ENCODE data around the gene CDK5. TPM values are rescaled to one million over a fixed set of nuclear protein-coding genes. Genes with fewer than 3 reads are reported as not detected.
"Not testable (repeated sequence)": the region's sequence is repeated elsewhere in the genome, so short reads cannot be mapped to it uniquely, and the experiment has no call there.

The CDK5 gene
- total and polyA plus RNA-seq, 9 of the 15 experiments (the other 6 are each of a cell fraction or from before 2014, with no cell fraction given), result 3.2 to 38.0 (median 27.5) TPM

GRCh38 chr7:151026771-151027727 lies 30.6 kb downstream of the CDK5 start (continued):
- TF ChIP-seq ZBTB11 (CRISPR knock-in tag; IDR thresholded peaks at IDR 0.05) (peak in 1 of 3 experiments; percentile 81; a peak in 2 of 6 replicates), CREB1 (IDR thresholded peaks at IDR 0.05) (peak; percentile 22; the same call in 1 of the 2 replicates), KLF13 (tag; IDR thresholded peaks at IDR 0.05; ENCODE audit: borderline replicate concordance, low read depth) (peak; percentile 68; the same call in 1 of the 2 replicates), ZNF699 (CRISPR knock-in tag; IDR thresholded peaks at IDR 0.05; ENCODE audit: insufficient replicate concordance) (peak; percentile 83), NUFIP1 (IDR thresholded peaks at IDR 0.05; ENCODE audit: partially characterized antibody) (peak; percentile 51), TRIM24 (IDR thresholded peaks at IDR 0.05) (peak; percentile 16 to 40; a peak in 2 of 4 replicates), TOE1 (IDR thresholded peaks at IDR 0.05; ENCODE audit: borderline replicate concordance) (peak; percentile 68; the same call in 1 of the 2 replicates), ZBTB33 (CRISPR knock-in tag; IDR thresholded peaks at IDR 0.05) (0 out of 2 replicates have a peak, but pooled peaks have one; percentile 33), CTCF (IDR thresholded peaks at IDR 0.05 in 2 of 3, conservative IDR thresholded peaks at IDR 0.05 in 1 of 3; ENCODE audit: insufficient read depth in 2 of 3, low read depth in 1 of 3, low read length in 3 of 3) (peak in 1 of 3 experiments; percentile 13; a peak in 1 of 6 replicates), ZNF79 (CRISPR knock-in tag; IDR thresholded peaks at IDR 0.05; ENCODE audit: low read depth) (peak; percentile 91), STAT5A (IDR thresholded peaks at IDR 0.05; ENCODE audit: borderline replicate concordance, low read length) (0 out of 2 replicates have a peak, but pooled peaks have one; percentile 16), HDAC2 (IDR thresholded peaks at IDR 0.05) (0 out of 2 replicates have a peak, but pooled peaks have one; percentile 87), MNT (conservative IDR thresholded peaks at IDR 0.05) (peak; percentile 96 to 98), POLR2A (conservative IDR thresholded peaks at IDR 0.05) (peak; percentile 46; the same call in 1 of the 2 replicates), MAFG (tag; conservative IDR thresholded peaks at IDR 0.05) (peak; percentile 66)
- TF ChIP-seq CREB1 (CRISPR knock-in tag; IDR thresholded peaks at IDR 0.05); TOE1 (CRISPR knock-in tag; IDR thresholded peaks at IDR 0.05; ENCODE audit: borderline replicate concordance, low read depth): not testable (repeated sequence)

Measured in K562 (cell line).